ENCODE measurements around the gene VIPR1. TPM values are rescaled to one million over a fixed set of nuclear protein-coding genes. Genes with fewer than 3 reads are reported as not detected.

VIPR1 gene
- total and polyA plus RNA-seq, 7 donors, result 2.6 to 50.6 (median 9.6) TPM

GRCh38 chr3:42513521-42513920 is 11.1 kb downstream of the VIPR1 start:
- no peaks in the 10 kb centered on the region for H3K36me3 ChIP-seq
- no peak overlapping the region for H3K4me3 ChIP-seq
- no peak for TF ChIP-seq POLR2AphosphoS5 (IDR thresholded peaks at IDR 0.05)
- no peak for TF ChIP-seq EP300 (IDR thresholded peaks at IDR 0.05)
- no peak for TF ChIP-seq CTCF (IDR thresholded peaks at IDR 0.05)
- TF ChIP-seq POLR2A (IDR thresholded peaks at IDR 0.05), result no peak
- H3K27ac ChIP-seq, result no peak overlapping the region
- H3K4me1 ChIP-seq, result no peaks in the 10 kb centered on the region
- H3K9me3 ChIP-seq, result no peaks in the 10 kb centered on the region
- DNase-seq, result no peak
- H3K27me3 ChIP-seq, result no peaks in the 10 kb centered on the region
- intact Hi-C loops (cut with DNase I), result no loop called here
- WGBS, 2 donors, result 91 to 94% methylated on average over 6 of the region's 6 CpGs

GRCh38 chr3:42514876-42515275 is 12.4 kb downstream of the VIPR1 start:
- no peak for DNase-seq
- Histone ChIP-seq H3K4me1 (no peaks in the 10 kb centered on the region), H3K27ac (no peak overlapping the region), H3K36me3 (no peaks in the 10 kb centered on the region), H3K9me3 (no peaks in the 10 kb centered on the region), H3K4me3 (no peak overlapping the region), H3K27me3 (no peaks in the 10 kb centered on the region)
- 80 to 92% methylated on average over 4 of the region's 4 CpGs for WGBS, 2 donors
- intact Hi-C loops (cut with DNase I), result no loop called here
- no peak for TF ChIP-seq POLR2A (IDR thresholded peaks at IDR 0.05)

GRCh38 chr3:42515391-42515916 is 13.0 kb downstream of the VIPR1 start:
- intact Hi-C loops (cut with DNase I), result no loop called here
- 35 to 71% methylated on average over 12 of the region's 12 CpGs for WGBS, 2 donors
- H3K27ac ChIP-seq, result no peak overlapping the region
- H3K36me3 ChIP-seq, result no peaks in the 10 kb centered on the region
- no peaks in the 10 kb centered on the region for H3K27me3 ChIP-seq
- DNase-seq, result no peak
- no peaks in the 10 kb centered on the region for H3K9me3 ChIP-seq
- H3K4me1 ChIP-seq, result no peaks in the 10 kb centered on the region
- no peak overlapping the region for H3K4me3 ChIP-seq
- no peak for TF ChIP-seq EP300 (IDR thresholded peaks at IDR 0.05)
- no peak for TF ChIP-seq CTCF (IDR thresholded peaks at IDR 0.05)
- TF ChIP-seq POLR2A (IDR thresholded peaks at IDR 0.05), result no peak
- TF ChIP-seq POLR2AphosphoS5 (IDR thresholded peaks at IDR 0.05), result no peak

- WGBS, 2 donors, result 35 to 71% methylated on average over 2 of the region's 2 CpGs
- Histone ChIP-seq H3K27ac (no peak overlapping the region), H3K36me3 (no peaks in the 10 kb centered on the region), H3K4me3 (no peak overlapping the region), H3K9me3 (no peaks in the 10 kb centered on the region), H3K27me3 (no peaks in the 10 kb centered on the region), H3K4me1 (no peaks in the 10 kb centered on the region)
- TF ChIP-seq EP300 (IDR thresholded peaks at IDR 0.05) (no peak), CTCF (IDR thresholded peaks at IDR 0.05) (no peak), POLR2A (IDR thresholded peaks at IDR 0.05) (no peak), POLR2AphosphoS5 (IDR thresholded peaks at IDR 0.05) (no peak)
- intact Hi-C loops (cut with DNase I), result no loop called here
- DNase-seq, result no peak
Measured at GRCh38 chr3:42515976-42516375, 13.5 kb downstream of the VIPR1 start.

GRCh38 chr3:42516443-42516842 is 14.0 kb downstream of the VIPR1 start:
- TF ChIP-seq POLR2AphosphoS5 (IDR thresholded peaks at IDR 0.05) (no peak), EP300 (IDR thresholded peaks at IDR 0.05) (no peak), CTCF (IDR thresholded peaks at IDR 0.05) (no peak), POLR2A (IDR thresholded peaks at IDR 0.05) (no peak)

More at GRCh38 chr3:42516443-42516842, 14.0 kb downstream of the VIPR1 start:
- H3K27ac ChIP-seq, result no peak overlapping the region
- H3K9me3 ChIP-seq, result no peaks in the 10 kb centered on the region
- 17 to 69% methylated on average over 5 of the region's 5 CpGs for WGBS, 2 donors
- intact Hi-C loops (cut with DNase I), result no loop called here
- no peak for DNase-seq
- H3K36me3 ChIP-seq, result no peaks in the 10 kb centered on the region
- H3K27me3 ChIP-seq, result no peaks in the 10 kb centered on the region
- H3K4me3 ChIP-seq, result no peak overlapping the region
- H3K4me1 ChIP-seq, result no peaks in the 10 kb centered on the region

Data from sigmoid colon (tissue), 7 donors.